HT-29 (cell line): ENCODE results near the gene PGF. TPM values are rescaled to one million over a fixed set of nuclear protein-coding genes. Genes with fewer than 3 reads are reported as not detected.

ENCODE experiments used
- DNase-seq: peaks from one replicate; pipeline ENCODE4 v3.0.0-alpha.2; 2015; ENCODE audit warnings: low spot score
- total RNA-seq: library from RNA; depleted of rRNA; stranded (reverse); fragments of >200 nt; shearing (Covaris generic); gene quantifications from 2 replicates; pipeline ENCODE4 v1.2.3, GENCODE V29; 2014

The PGF gene
- total RNA-seq, 1 experiment from 2014 or later, result 1.8 TPM

DNA sequence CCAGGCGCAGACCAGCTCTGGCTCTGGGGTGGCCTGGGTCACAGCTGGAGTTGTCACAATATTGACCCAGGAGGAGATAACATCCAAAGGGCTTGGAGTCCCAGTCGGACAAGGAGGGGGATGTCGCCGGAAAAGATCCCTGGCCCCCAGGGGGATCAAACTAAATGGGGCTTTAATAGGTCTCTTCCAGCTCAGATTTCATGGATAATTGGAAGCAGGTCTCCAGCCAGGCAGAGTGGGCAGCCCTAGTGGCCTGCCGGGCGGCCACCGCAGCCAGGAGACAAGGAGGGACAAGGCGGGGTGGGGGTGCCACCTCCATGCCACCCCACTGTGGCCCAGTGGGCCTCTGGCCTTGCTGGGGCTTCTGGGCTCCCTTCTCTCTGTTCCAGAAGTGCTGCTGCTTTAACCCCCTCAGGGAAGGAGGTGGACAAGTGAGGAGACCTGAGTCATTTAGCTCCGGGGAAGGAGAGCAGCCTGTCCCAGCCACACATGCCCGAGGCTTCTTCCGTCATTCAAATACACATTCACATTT is 23.1 kb upstream of the PGF start:
- no peak for DNase-seq

DNA sequence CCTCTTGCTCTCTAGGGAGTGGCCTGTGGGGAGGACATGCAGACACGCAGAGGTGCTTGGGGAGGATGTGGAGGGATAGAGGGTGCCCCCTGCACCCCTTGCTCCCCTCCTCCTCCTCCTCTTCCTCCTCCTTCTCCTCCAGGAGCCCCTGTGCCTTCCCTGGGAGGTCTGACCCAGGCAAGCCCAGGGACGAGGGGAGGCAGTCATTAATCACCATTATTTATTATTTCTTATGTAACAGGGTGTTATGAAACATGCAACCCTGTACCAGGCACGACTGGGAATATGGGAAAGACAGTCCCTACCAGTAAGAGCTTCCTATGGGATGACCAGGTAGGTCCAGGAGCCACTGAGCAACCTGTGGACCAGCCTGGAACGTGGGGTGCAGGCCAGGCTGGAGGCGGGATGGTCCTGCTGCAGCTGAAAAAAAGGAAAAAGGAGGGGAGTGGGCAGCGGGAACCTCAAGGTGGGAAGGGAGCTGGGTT is 22.5 kb upstream of the PGF start:
- no peak for DNase-seq

DNA sequence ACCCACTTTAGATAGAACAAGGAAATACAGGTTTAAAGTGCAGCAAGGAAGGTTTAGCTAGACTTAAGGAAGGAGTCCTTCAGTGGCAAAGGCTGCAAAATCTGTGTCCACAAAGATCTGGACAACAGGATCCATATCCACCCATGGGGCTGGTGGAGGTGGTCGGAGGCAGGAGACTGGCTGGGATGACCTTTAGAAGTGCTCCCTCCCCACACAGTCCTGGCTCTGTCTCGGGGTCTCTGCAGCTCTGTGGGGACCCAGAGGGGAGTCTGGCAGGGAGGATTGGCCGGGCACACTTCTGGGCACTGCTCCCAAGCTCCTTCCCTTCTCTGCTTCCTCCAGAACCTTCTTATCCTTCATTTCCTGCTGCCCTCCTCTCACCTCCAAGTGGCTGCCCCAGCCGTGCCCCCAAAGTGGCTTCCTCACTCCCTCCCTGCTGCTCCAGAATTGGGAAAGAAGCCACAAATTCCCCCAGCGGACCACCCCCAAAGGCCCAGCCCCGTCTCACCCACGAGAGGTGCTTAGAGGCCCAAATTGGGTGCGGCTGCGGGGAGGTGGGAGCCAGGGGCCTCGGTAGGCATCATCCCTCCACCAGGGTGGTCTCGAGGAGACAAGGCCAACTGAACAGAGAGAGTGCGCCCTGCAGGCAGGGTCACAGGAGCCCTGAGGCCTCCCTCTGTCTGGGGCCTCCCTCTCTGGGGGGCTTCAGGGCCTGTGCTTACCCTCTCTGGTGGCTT is 21.9 kb upstream of the PGF start:
- no peak for DNase-seq

DNA sequence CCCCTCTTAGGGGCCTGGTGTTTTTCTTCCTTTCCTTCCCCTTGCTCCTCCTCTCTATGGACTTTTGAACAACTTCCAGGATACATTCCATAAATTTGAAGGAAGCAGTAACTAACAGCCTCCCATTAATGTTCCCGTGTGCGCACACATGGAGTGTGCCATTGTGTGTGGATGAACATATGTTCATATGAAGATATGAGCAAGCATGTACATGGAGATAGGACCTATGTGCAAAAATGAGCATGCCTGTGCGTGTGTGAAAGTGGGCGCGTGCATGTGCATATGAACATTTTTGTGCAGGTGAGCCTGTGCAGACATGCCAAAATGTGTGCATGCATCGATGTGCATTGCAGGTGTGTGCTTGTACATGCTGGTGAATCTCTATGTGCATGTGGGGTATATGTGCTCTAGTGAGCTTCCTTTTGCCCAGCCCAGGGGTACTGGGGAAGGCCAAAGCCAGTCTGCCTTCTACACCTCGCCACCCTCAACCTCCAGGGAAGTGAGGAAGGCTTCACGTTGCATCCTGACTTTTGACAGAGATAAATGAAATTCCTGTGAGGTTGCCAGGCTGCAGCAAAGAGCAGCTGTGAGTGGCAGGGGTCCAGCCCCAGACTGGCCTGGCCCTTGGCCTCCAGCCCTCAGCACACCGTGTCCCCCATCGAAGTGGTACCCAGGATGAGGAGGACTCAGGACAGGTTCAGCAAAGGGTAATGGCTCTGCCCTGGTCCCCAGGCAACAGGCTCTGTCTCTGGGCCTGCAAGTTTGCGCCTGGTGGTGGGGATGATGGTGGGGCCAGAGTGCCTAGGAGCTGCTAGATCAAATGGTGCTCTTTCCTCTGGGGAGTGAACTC is 21.1 kb upstream of the PGF start:
- no peak for DNase-seq

DNA sequence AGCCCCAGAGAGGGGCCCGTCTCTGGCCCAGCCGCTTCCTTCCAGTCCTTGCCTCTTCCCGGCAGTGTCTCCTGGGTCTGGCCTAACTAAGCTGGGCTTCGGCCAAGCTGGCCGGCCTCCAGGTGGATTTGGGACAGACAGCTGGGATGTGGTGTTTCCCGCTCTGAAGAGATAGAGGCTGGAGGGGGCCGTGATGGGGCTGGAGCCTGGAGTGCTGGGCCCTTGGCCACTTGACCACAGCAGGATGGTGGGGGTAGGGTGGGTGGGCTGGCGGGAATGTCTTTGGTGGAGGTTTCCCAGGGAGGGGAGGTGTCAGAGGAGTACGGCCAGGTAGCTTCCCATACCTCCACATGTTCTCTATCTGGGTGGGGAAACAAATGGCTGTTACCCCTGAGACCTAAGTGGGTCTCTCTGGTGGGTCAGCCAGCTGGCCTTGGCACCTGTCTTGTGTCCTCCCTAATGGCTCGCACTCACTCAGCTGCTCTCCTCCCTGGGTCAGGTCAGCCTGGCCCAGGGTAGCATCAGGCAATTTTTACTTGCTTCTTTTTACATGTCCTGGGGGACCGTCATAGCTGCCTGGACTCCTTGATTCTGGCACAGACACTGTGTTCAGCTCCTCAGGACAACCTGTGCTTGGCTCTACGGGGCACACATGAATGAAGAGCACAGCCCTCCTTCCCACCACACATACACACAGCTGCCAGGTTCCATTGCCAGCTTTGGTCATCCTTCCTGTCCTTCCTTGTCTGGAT is 19.8 kb upstream of the PGF start:
- no peak for DNase-seq

DNA sequence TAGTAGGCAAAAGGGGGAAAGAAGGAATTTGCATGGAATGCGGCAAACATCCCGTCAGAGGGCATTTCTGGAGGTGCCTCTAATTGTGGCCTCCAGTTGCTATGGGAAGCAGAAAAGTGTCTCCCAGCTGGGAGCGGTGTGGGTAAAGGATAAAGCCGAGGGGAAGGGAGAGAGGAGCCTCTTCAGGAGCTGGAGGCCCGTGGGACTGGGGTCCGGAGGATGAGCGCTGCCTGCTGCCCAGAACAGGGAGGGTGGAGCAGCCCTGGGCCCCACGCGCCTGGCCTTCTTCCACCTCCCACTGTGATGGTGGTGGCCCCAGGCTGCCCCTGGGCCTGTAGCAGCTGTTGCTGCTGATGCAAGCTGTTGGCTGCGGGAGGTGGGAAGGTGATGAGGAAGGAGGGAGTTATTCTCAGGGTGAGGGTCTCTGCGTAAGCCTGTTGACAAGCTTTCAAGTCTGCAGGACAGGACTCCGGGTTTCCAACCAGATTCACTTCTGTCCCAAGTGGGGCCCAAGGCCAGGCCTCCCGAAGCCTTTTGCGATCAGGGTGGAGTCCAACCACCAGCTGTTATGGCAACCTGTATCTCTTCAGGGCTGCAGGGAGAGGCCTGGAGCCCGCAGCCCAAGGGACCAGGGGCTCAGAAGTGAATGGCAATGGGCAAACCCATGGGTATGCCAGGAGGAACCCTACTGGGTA is 19.1 kb upstream of the PGF start:
- DNase-seq, result no peak

DNA sequence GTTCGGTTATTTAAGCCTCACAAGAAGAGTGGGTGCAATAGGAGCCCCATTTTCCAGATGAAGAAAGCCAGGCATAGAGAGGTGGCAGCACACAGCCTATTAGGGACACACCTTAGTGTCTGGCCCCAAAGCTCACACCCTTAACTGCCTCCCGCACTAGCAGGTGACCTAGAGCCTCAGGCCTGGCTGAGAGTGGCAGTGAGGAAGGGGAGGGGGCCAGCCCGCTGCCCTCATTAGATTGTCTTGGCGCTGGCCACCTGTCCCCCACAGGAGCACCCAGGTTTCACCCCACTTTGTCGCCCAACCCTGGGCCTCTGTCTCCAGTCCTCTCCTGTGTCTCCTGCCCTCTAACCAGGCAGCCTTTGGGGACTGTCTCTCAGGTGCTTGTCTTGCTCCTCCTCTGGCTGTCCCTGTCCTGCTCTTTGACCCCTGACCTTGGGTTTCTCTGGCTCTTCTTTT is 18.5 kb upstream of the PGF start:
- DNase-seq, result no peak

DNA sequence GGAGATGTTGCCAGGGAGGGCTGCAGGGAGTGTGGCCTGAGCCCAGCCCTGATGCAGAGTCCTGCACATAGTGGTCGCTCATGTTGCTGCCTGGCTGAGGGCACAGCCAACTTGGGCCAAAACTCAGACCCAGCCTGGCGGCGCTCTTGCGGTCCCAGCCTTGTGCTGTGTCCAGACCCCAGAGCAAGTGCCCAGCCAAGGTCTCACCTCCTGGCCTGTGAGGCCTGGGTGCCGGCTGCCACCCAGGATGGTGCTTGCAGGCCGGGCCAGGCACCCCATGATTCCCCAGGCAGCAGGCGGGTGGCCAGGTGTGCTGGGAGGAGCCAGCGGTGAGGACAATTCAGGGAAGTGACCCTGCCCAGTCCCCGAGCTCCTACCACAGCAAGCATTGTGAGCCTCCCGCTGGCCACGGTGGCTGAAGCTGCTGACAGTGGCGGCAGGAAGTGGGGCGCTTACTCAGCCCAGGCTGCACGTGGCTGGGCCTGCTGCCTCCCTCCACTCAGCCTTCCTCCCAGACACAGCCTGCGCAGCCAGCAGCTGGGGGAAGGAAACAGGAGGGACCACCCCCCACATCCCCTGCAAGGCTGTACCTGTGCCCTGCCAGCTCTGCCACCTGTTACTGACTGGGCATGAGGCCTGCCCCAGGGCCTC is 17.7 kb upstream of the PGF start:
- DNase-seq, result no peak

DNA sequence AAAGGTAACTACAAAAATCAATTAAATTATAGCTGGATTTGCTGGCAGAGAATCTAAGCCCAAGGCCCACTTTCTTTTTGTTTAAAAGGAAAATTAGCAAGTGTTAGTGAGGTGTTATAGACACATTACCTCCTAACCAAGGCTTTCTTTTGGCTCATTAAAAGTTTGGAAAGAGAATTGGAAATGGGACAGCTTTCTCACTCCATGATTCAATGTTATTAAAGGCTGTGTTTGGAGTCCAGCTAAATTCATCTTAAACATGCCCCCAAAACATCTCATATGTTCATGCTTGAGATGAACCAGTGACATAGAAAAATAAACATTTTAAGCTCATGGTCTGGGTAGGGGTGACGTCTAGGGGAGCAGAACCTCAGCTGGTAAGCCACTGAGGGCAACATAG is 13.4 kb upstream of the PGF start:
- no peak for DNase-seq

DNA sequence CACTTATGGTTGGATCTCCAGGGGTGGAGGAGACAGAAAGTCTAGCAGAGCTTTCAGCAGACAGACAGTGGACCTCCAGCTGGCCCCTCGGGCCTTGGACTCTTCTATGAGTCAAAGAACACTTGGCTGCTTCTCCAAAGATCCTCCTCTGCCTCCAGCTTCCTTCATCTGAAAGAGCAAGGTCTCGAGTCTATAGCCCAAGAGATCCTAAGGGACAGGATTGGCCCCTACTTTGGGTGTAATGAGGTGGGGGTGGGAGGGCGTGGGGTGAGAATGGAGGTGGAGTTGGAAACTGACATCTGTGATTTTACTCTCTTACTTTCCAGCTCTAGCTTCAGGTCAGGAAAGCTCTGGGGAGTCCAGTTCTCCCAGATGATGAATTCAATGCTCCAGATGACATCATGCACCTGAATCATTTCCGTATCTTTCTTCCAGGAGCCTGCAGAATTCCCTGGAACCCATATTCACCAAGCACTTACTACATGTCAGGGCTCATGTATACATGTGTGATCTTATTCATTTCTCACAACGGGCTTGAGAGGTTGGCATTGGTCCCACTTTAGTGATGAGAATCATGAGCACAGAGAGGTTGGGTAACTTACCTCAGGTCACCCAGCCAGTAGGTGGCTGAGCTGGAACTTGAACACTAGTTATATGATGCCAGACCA is 10.2 kb upstream of the PGF start:
- DNase-seq, result no peak

DNA sequence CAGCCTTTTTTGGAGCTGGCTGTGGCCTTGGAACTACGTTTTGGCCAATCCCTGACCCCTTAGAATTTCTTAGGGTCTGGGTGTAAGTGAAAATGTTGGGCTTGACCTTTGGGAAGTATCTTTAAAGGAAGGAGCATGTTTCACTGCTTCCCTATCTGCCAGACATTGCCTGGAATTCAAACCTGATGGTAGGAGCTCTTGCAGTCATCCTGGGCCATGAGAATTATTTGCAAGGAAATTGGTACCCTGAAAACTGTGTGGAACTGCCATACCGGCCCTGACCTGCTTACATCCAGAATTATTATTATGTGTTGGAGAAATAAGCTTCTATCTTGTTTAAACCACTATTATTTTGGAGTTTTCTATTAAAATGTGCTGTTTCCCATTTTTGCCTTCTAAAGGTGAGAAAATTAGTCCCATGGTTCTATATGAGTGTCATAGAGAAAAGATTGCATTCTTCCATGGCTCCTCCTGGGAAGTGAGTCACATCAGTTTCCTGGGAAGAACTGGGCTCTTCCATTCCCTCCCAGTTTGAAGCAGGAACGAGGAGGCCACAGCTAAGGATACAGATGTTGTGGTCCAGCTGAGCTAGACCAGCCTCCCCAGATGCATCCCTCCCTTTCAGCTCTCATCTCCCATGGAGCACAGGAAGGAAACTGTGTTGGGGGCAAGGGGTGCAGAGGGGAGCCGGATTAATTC is 9.5 kb upstream of the PGF start:
- no peak for DNase-seq

DNA sequence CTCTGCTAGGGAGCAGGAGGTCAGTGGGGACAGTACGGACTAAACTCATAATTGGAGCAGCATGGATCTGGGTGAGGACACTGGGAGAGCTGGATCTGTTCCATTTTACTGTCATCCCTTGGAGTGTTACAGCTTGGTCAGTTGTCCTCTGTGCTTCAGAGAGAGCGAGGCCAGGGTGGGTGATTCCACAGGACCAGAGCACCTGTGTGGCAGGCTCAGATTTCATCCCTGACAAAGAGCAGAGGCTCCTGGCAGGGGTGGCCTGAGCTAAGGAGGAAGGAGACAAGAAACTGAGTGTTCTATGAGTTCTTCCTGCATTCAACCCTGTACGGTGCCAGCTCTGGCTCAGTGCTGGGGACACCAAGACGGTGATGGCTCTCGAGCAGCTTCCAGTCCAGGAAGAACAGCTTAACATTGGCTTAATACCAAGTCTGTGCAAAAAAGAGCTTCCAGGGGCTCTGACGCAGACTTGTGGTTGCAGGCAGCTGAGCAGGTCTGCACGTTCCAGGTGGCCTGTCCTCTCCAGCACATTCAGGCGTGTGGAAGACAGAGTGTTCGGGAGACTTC is 8.4 kb upstream of the PGF start:
- no peak for DNase-seq

DNA sequence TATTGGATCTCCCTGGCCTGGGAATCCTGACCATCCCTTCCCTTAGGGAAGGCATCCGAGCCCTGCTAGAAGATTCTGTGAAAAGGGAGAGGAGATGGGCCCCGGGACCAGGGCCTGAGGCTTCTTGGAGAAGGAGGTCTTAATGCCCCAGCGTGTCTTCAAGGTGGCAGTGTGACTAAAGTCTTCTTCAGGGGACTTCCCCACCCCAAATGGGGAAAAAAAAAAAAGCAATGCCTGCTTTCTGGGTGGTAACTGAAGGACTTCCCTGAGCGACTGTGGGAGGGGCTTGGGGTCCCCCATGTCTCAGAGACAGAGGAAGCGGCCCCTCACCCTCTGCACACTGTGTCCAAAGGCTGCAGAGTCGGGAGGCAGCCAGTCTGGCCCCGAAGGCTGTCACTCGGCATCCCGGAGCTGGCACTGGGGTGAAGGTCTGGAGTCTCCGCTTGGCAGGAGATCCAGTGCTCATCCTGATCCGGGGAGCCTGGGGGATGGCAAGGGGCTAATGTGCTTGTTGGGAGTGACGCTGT is 7.8 kb upstream of the PGF start:
- no peak for DNase-seq

DNA sequence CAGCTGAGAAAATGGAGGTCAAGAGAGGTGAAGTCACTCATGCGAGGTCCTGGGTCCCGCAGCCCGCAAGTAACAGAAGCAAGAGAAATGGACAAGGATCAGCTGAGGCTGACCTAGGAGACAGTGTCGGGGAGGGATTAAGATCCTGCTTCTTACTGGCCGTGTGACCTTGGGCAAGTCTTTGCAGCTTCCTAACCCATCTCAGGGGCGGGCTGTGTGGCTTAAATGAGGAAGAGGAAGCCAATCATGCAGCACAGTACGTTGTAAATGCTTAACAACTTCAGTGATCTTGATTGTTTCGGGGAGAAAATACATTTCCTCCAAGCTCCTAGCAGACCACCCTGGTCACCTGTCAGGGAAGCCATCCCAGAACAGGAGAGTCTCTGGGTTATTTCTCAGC is 7.1 kb upstream of the PGF start:
- no peak for DNase-seq

DNA sequence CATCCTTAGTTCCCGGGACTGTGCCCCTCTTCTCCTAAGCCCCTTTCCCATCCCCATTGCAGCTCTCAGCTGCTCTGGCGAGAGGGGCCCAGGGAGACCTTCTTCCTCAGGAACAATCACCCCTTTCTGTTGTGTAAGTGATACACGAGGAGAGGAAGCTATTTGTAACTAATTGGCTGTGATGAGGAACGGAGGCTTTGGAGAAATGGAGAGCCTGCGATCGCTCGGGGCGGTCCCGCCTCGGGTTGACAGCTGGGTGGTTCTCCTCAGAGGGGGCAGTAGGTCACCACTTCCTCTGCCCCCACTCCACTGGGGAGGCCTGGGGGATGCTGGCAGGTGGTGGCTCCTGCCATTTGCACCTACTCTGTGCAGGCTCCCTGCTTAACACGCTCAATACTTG is 6.6 kb upstream of the PGF start:
- no peak for DNase-seq

DNA sequence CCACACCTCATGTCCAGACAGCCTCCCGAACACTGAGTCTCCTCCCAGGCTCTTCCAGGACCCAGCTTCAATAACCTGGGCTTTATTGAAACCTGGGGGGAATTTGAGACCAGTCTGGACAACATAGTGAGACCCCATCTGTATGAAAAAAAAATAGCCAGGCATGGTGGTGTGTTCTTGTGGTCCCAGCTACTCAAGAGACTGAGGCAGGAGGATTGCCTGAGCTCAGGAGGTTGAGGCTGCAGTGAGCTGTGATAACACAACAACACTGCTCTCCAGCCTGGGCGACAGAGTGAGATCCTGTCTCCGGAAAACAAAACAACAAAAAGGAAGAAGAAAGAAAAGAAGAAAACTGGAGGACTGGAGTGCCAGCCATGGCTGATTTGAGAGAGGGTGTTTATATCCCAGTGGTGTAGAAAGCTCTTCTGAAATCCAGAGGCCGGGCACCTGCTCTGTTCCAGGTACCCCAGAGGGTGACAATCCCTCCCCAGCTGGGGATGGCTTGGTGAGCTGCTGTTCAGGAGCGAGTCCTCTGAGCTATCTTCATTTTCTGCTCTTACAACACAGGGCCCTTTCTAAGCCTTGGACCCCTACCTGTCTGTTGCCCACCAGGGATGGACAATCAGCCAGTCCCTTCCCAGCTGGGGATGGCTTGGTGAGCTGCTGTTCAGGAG is 6.0 kb upstream of the PGF start:
- no peak for DNase-seq

DNA sequence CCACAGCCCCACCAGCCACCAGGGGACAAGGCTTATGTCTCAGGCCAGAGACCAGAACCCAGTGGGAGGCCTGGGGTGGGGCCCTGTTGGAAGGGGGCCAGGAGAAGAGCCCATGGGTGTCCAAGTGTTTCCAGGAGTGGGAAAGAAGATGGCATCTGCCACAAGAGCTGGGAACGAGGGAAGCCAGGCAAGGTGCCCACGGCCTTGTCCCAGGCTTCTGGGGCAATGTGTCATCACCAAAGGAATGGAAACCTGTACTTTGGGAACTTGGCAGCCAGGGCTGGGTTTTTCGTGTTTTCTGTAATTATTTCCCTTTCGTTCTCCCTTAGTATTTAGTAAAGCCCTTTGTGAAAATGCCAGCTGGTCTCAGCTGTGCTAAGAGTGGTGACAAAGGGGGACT is 5.3 kb upstream of the PGF start:
- DNase-seq, result no peak

DNA sequence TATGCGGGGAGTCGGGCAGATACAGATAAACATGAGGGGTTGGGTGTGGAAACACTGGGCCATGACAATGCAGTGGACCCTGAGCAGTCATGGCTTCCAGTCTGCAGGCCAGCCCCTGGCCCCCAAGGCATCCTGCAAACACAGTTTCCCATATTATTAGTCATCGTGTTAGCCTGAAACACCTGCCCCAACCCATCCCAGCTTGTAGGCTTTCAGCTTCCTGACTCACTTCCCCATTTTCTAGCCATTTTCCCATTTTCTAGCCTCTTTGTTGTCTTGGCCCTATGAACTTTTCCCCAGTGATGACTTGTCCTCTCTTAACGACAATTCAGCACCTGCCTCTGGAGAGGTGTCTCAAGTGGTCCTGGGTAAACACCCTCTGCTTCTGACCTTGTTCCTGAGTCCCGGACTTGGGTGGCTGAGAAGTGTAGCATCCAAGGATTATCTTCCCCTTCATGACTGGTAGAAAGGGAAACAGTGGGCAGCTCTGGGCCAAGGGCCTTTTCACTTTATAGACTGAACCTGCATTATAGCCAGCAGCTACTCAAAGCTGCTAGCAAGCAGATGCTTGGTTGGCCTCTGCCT is 4.3 kb upstream of the PGF start:
- DNase-seq, result no peak
